ENCODE measurements around the gene KIF21A.

- TF ChIP-seq CTCF (conservative IDR thresholded peaks at IDR 0.05; ENCODE audit: low read depth, low read length), result no peak
- no peak for TF ChIP-seq EZH2 (IDR thresholded peaks at IDR 0.05; ENCODE audit: borderline replicate concordance, low read depth, low read length, poor library complexity, severe bottlenecking)
These were observed 11.7 kb downstream of the KIF21A start for GRCh38 chr12:39431002-39431796.
